HG03520 (cell line): ENCODE measurements around the gene RPP14.
"Not testable (repeated sequence)": the region's sequence is repeated elsewhere in the genome, so short reads cannot be mapped to it uniquely, and the experiment has no call there.

ENCODE experiments used
- ATAC-seq: cut with Tn5 transposase; IDR thresholded peaks from one replicate; pipeline ENCODE4 v1.9.1; 2021; ENCODE audit warnings: mild to moderate bottlenecking, moderate library complexity; ENCODE audit not compliant: unreplicated experiment

The RPP14 gene

GRCh38 chr3:58329922-58330413 is 23.9 kb downstream of the RPP14 start:
- no peak for ATAC-seq

GRCh38 chr3:58331593-58332152 is 25.6 kb downstream of the RPP14 start:
- ATAC-seq, result no peak

GRCh38 chr3:58332575-58333188 is 26.6 kb downstream of the RPP14 start, which contains the start of gene PXK:
Gene PXK (plus strand): TSS chr3:58332892. CDS start chr3:58332989, 97 bp downstream.
- ATAC-seq, result peak; percentile 90

- no peak for ATAC-seq
Observed at GRCh38 chr3:58333206-58334012, 27.4 kb downstream of the RPP14 start.

GRCh38 chr3:58334013-58334321 is 27.9 kb downstream of the RPP14 start:
- ATAC-seq, result no peak

- no peak for ATAC-seq
Observed at GRCh38 chr3:58334506-58334884, 28.4 kb downstream of the RPP14 start.

GRCh38 chr3:58335652-58335947 is 29.6 kb downstream of the RPP14 start:
- no peak for ATAC-seq

GRCh38 chr3:58336135-58336882 is 30.3 kb downstream of the RPP14 start:
- no peak for ATAC-seq

GRCh38 chr3:58337190-58337589 is 31.1 kb downstream of the RPP14 start:
- ATAC-seq, result no peak

- ATAC-seq, result not testable (repeated sequence)
Observed at GRCh38 chr3:58339146-58339545, 33.1 kb downstream of the RPP14 start.

- no peak for ATAC-seq
Observed at GRCh38 chr3:58340594-58341244, 34.7 kb downstream of the RPP14 start.

GRCh38 chr3:58341376-58341775 is 35.3 kb downstream of the RPP14 start:
- no peak for ATAC-seq

GRCh38 chr3:58342676-58343075 is 36.6 kb downstream of the RPP14 start:
- no peak for ATAC-seq

- ATAC-seq, result no peak
Observed at GRCh38 chr3:58345457-58345856, 39.4 kb downstream of the RPP14 start.

GRCh38 chr3:58346368-58346767 is 40.3 kb downstream of the RPP14 start:
- ATAC-seq, result no peak

- no peak for ATAC-seq
Observed at GRCh38 chr3:58347984-58348383, 41.9 kb downstream of the RPP14 start.

- ATAC-seq, result peak; percentile 77
Observed at GRCh38 chr3:58349792-58350626, 44.0 kb downstream of the RPP14 start.

- no peak for ATAC-seq
Observed at GRCh38 chr3:58350627-58351013, 44.6 kb downstream of the RPP14 start.

GRCh38 chr3:58351920-58352319 is 45.9 kb downstream of the RPP14 start:
- ATAC-seq, result no peak

GRCh38 chr3:58352626-58353025 is 46.6 kb downstream of the RPP14 start:
- no peak for ATAC-seq
